Smooth muscle cell (in vitro differentiated cells): ENCODE measurements around the gene LONP2. TPM values are rescaled to one million over a fixed set of nuclear protein-coding genes. Genes with fewer than 3 reads are reported as not detected.
A peak's percentile ranks its signal among the peaks of the same experiment; 100 is the strongest.
"Not testable (repeated sequence)": the region's sequence is repeated elsewhere in the genome, so short reads cannot be mapped to it uniquely, and the experiment has no call there.

ENCODE experiments used
- DNase-seq: peaks from one replicate; lab custom pipeline; 2025; ENCODE audit not compliant: unreplicated experiment; lab: John Stamatoyannopoulos, UW
- H2AFZ ChIP-seq: fragments of 200-600 bp; sonication (generic); 2 replicates; pipeline ENCODE4 v1.6.0; 2016; ENCODE audit warnings: antibody characterized with exemption, low read depth, mild to moderate bottlenecking
- H3F3A ChIP-seq: fragments of 200-600 bp; sonication (generic); 2 replicates; pipeline ENCODE4 v1.6.0; 2017; ENCODE audit warnings: antibody characterized with exemption, low read depth
- H3K27ac ChIP-seq: fragments of 200-600 bp; sonication (generic); 2 replicates; pipeline ENCODE4 v1.5.1; 2016; ENCODE audit warnings: low read depth, mild to moderate bottlenecking
- H3K27me3 ChIP-seq: fragments of 200-600 bp; sonication (generic); 2 replicates; pipeline ENCODE4 v1.6.1; 2016; ENCODE audit warnings: low read depth, mild to moderate bottlenecking
- H3K36me3 ChIP-seq: fragments of 200-600 bp; sonication (generic); 2 replicates; pipeline ENCODE4 v1.5.1; 2016; ENCODE audit warnings: low read depth
- H3K4me1 ChIP-seq: fragments of 200-600 bp; sonication (generic); 2 replicates; pipeline ENCODE4 v1.5.1; 2016; ENCODE audit warnings: low read depth
- H3K4me2 ChIP-seq: fragments of 200-600 bp; sonication (generic); 2 replicates; pipeline ENCODE4 v1.6.0; 2016; ENCODE audit warnings: mild to moderate bottlenecking
- H3K4me3 ChIP-seq: fragments of 200-600 bp; sonication (generic); 2 replicates; pipeline ENCODE4 v1.5.1; 2016; ENCODE audit warnings: mild to moderate bottlenecking
- H3K79me2 ChIP-seq: fragments of 200-600 bp; sonication (generic); 2 replicates; pipeline ENCODE4 v1.6.0; 2016; ENCODE audit warnings: low read depth, mild to moderate bottlenecking
- H3K9ac ChIP-seq: fragments of 200-600 bp; sonication (generic); 2 replicates; pipeline ENCODE4 v1.6.0; 2016; ENCODE audit warnings: low read depth
- H3K9me3 ChIP-seq: fragments of 200-600 bp; sonication (generic); replicated peaks from 2 replicates; pipeline ENCODE4 v1.5.1; 2016; ENCODE audit warnings: low read depth
- H4K20me1 ChIP-seq: fragments of 200-600 bp; sonication (generic); 2 replicates; pipeline ENCODE4 v1.6.0; 2016; ENCODE audit warnings: low read depth
- CTCF ChIP-seq: fragments of 200-600 bp; sonication (generic); IDR thresholded peaks from 2 replicates; pipeline ENCODE4 v1.5.1; 2017; ENCODE audit warnings: borderline replicate concordance, mild to moderate bottlenecking, antibody characterized with exemption; ENCODE audit not compliant: insufficient read depth, poor library complexity, severe bottlenecking
- WGBS: methylation state at CpG from one replicate; pipeline ENCODE4 v1.1.7; 2016; ENCODE audit warnings: low lambda C conversion rate; 5-methylcytosine and 5-hydroxymethylcytosine counted together
- polyA plus RNA-seq: library from polyadenylated mRNA; unstranded; fragments of >200 nt; fragmentation: Nextera tagmentation; extraction: Ambion mirVana; gene quantifications from 2 replicates; pipeline ENCODE4 v1.2.1, GENCODE V29; 2016
- total RNA-seq: library from RNA; depleted of rRNA; stranded (reverse); fragments of >200 nt; gene quantifications from 2 replicates; pipeline ENCODE4 v1.2.3, GENCODE V29; 2014

LONP2 gene
- total and polyA plus RNA-seq, 2 experiments from 2014 or later = 30.4 to 37.4 TPM

- no peak for DNase-seq
- H3K4me3 ChIP-seq = no peak overlapping the region
- no peaks in the 10 kb centered on the region for H3K27me3 ChIP-seq
- peak overlapping the region; percentile 8 for H3K4me2 ChIP-seq
- H3K79me2 ChIP-seq = no peaks in the 10 kb centered on the region
- no peaks in the 10 kb centered on the region for H3F3A ChIP-seq
- H3K9ac ChIP-seq = peak overlapping the region; percentile 37
- no peak overlapping the region for H2AFZ ChIP-seq
- H3K9me3 ChIP-seq = no peaks in the 10 kb centered on the region
- 25% methylated on average over 1 of the region's 1 CpG for whole genome bisulfite sequencing
- H3K27ac ChIP-seq = peak overlapping the region; percentile 73
- TF ChIP-seq CTCF = no peak
- no peaks in the 10 kb centered on the region for H4K20me1 ChIP-seq
- H3K4me1 ChIP-seq = no peaks in the 10 kb centered on the region
- H3K36me3 ChIP-seq = peaks cover 36% of the 10 kb centered on the region
Measured at GRCh38 chr16:48300391-48300856, 56.3 kb downstream of the LONP2 start.

DNA sequence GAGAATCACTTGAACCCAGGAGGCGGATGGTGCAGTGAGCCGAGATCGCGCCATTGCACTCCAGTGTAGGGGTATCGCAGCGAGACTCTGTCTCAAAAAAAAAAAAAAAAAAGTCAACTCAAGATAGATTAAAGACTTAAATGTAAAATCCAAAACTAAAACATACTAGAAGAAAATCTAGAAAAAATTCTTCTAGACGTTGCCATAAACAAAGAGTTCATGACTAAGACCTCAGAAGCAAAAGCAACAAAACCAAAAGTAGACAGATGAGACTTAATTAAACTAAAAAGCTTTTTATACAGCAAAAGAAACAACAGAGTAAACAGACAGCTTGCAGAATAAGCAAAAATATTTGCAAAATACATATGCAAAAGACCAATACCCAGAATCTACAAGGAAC lies 64.4 kb downstream of the LONP2 start:
- Histone ChIP-seq H3K4me3 (no peak overlapping the region), H3K79me2 (peaks cover 12% of the 10 kb centered on the region), H3K36me3 (peaks cover 72% of the 10 kb centered on the region), H3K4me1 (no peaks in the 10 kb centered on the region), H2AFZ (no peak overlapping the region), H3K9me3 (peaks cover 11% of the 10 kb centered on the region), H3K27ac (no peak overlapping the region), H3K9ac (no peak overlapping the region), H3K4me2 (no peak overlapping the region), H3K27me3 (no peaks in the 10 kb centered on the region), H3F3A (no peaks in the 10 kb centered on the region), H4K20me1 (peaks cover under 1% of the 10 kb centered on the region)
- DNase-seq = no peak
- WGBS = 97% methylated on average over 7 of the region's 7 CpGs
- TF ChIP-seq CTCF = no peak

- no peaks in the 10 kb centered on the region for H3K4me1 ChIP-seq
- 97% methylated on average over 4 of the region's 4 CpGs for WGBS
- no peaks in the 10 kb centered on the region for H3F3A ChIP-seq
- H3K4me2 ChIP-seq = no peak overlapping the region
- no peak overlapping the region for H3K4me3 ChIP-seq
- H2AFZ ChIP-seq = no peak overlapping the region
- no peak for DNase-seq
- no peaks in the 10 kb centered on the region for H3K27me3 ChIP-seq
- peaks cover 11% of the 10 kb centered on the region for H3K9me3 ChIP-seq
- H3K9ac ChIP-seq = no peak overlapping the region
- H3K27ac ChIP-seq = no peak overlapping the region
- TF ChIP-seq CTCF = no peak
- H3K79me2 ChIP-seq = peaks cover 12% of the 10 kb centered on the region
- H4K20me1 ChIP-seq = peaks cover 20% of the 10 kb centered on the region
- H3K36me3 ChIP-seq = peaks cover 53% of the 10 kb centered on the region
Measured at GRCh38 chr16:48310908-48311641, 67.0 kb downstream of the LONP2 start.

GRCh38 chr16:48313905-48314304 lies 69.8 kb downstream of the LONP2 start:
- H4K20me1 ChIP-seq = peaks cover 46% of the 10 kb centered on the region
- DNase-seq, H3K4me2 ChIP-seq, H3K79me2 ChIP-seq, H3K27me3 ChIP-seq, H3K4me3 ChIP-seq, H3K9me3 ChIP-seq, H3K9ac ChIP-seq, H3K4me1 ChIP-seq, H3K27ac ChIP-seq, H2AFZ ChIP-seq: not testable (repeated sequence)
- peaks cover 18% of the 10 kb centered on the region for H3F3A ChIP-seq
- H3K36me3 ChIP-seq = peaks cover 32% of the 10 kb centered on the region
- 96% methylated on average over 3 of the region's 3 CpGs for WGBS
